IMR-90 (cell line): Measurements from ENCODE around the gene SLC38A3. TPM values are rescaled to one million over a fixed set of nuclear protein-coding genes. Genes with fewer than 3 reads are reported as not detected.
A peak's percentile ranks its signal among the peaks of the same experiment; 100 is the strongest.

Experiments used
- ATAC-seq: fragments of 200-7000 bp; cut with Tn5 transposase; 2 replicates; pipeline ENCODE4 v1.9.1; 2020; ENCODE audit warnings: low read depth, mild to moderate bottlenecking, moderate library complexity
- BruUV-seq: library from RNA; stranded (reverse); fragments of 400-500 nt; replicated peaks from 2 replicates; lab custom pipeline; 2021; lab: Mats Ljungman, UMichigan
- CTCF ChIA-PET: fragments of 300-600 bp; formaldehyde crosslinking; extraction: SDS; loops from one replicate; lab custom pipeline; 2021; ENCODE audit warnings: antibody characterized with exemption; lab: Yijun Ruan, JAX
- POLR2A ChIA-PET: fragments of 300-600 bp; sonication (Branson Sonifier 250); formaldehyde crosslinking; loops from one replicate; lab custom pipeline; 2022; ENCODE audit warnings: antibody characterized with exemption; ENCODE audit not compliant: unreplicated experiment; lab: Charles Lee
- DNase-seq: peaks from one replicate; pipeline ENCODE4 v3.0.0; 2013
- H2AFZ ChIP-seq: replicated peaks from 2 replicates; pipeline ENCODE3; 2013; ENCODE audit warnings: low read length, mild to moderate bottlenecking; ENCODE audit not compliant: poor library complexity
- H2AK5ac ChIP-seq: 2 replicates; pipeline ENCODE4 v1.6.1; 2013; ENCODE audit warnings: low read depth, low read length, inconsistent platforms
- H2AK9ac ChIP-seq: replicated peaks from 2 replicates; pipeline ENCODE3; 2013; ENCODE audit warnings: mild to moderate bottlenecking, low read depth, low read length, moderate library complexity; ENCODE audit not compliant: poor library complexity
- H2BK120ac ChIP-seq: 2 replicates; pipeline ENCODE4 v1.6.1; 2013; ENCODE audit warnings: low read depth, low read length, inconsistent platforms
- H2BK15ac ChIP-seq: 3 replicates; pipeline ENCODE4 v1.6.1; 2013; ENCODE audit warnings: low read depth, low read length, inconsistent platforms
- H2BK20ac ChIP-seq: 2 replicates; pipeline ENCODE4 v1.6.1; 2013; ENCODE audit warnings: low read depth, mild to moderate bottlenecking, inconsistent platforms, low read length, moderate library complexity
- H2BK5ac ChIP-seq: 2 replicates; pipeline ENCODE4 v1.6.1; 2013; ENCODE audit warnings: mild to moderate bottlenecking, low read depth, low read length, inconsistent platforms; ENCODE audit not compliant: poor library complexity, severe bottlenecking
- H3K14ac ChIP-seq: replicated peaks from 2 replicates; pipeline ENCODE4 v1.6.1; 2013; ENCODE audit warnings: low read depth, low read length, inconsistent platforms
- H3K18ac ChIP-seq: 2 replicates; pipeline ENCODE4 v1.6.1; 2013; ENCODE audit warnings: low read depth, low read length, control low read depth
- H3K23ac ChIP-seq: 2 replicates; pipeline ENCODE4 v1.6.1; 2013; ENCODE audit warnings: low read depth, low read length, inconsistent platforms
- H3K27ac ChIP-seq: 2 replicates; pipeline ENCODE4 v1.5.1; 2013; ENCODE audit warnings: mild to moderate bottlenecking, control low read depth, low read length; ENCODE audit not compliant: insufficient read depth
- H3K27me3 ChIP-seq: 2 replicates; pipeline ENCODE4 v1.6.1; 2013; ENCODE audit warnings: low read length; ENCODE audit not compliant: control insufficient read depth, insufficient read depth
- H3K36me3 ChIP-seq: 2 replicates; pipeline ENCODE4 v1.6.1; 2013; ENCODE audit warnings: low read length, mixed read lengths; ENCODE audit not compliant: control insufficient read depth, insufficient read depth
- H3K4ac ChIP-seq: 2 replicates; pipeline ENCODE4 v1.6.1; 2013; ENCODE audit warnings: low read depth, low read length, inconsistent platforms
- H3K4me1 ChIP-seq: 2 replicates; pipeline ENCODE4 v1.6.1; 2013; ENCODE audit warnings: low read length, mixed read lengths; ENCODE audit not compliant: control insufficient read depth, insufficient read depth
- H3K4me2 ChIP-seq: 2 replicates; pipeline ENCODE4 v1.6.1; 2013; ENCODE audit warnings: low read depth, mild to moderate bottlenecking, control low read depth, low read length, moderate library complexity
- H3K4me3 ChIP-seq: 2 replicates; pipeline ENCODE4 v1.5.1; 2013; ENCODE audit warnings: low read depth, mild to moderate bottlenecking, control low read depth, low read length, moderate library complexity; ENCODE audit not compliant: insufficient read depth
- H3K56ac ChIP-seq: 2 replicates; pipeline ENCODE4 v1.6.1; 2013; ENCODE audit warnings: low read length, inconsistent platforms; ENCODE audit not compliant: insufficient read depth; ENCODE audit errors: extremely low read depth
- H3K79me1 ChIP-seq, 2 experiments: 2 replicates each; pipeline ENCODE4 v1.6.1; 2013; ENCODE audit warnings: low read length in 2 of 2, inconsistent platforms in 1 of 2, low read depth in 1 of 2
- H3K9ac ChIP-seq: 2 replicates; pipeline ENCODE4 v1.6.1; 2013; ENCODE audit warnings: low read depth, low read length, control low read depth
- H3K9me1 ChIP-seq: 2 replicates; pipeline ENCODE4 v1.6.1; 2013; ENCODE audit warnings: low read length, inconsistent platforms; ENCODE audit not compliant: insufficient read depth
- H3K9me3 ChIP-seq: 2 replicates; pipeline ENCODE4 v1.6.1; 2013; ENCODE audit warnings: low read length; ENCODE audit not compliant: control insufficient read depth, insufficient read depth
- H4K20me1 ChIP-seq: 2 replicates; pipeline ENCODE4 v1.6.1; 2013; ENCODE audit warnings: low read length, inconsistent platforms; ENCODE audit not compliant: insufficient read depth
- H4K5ac ChIP-seq: 2 replicates; pipeline ENCODE4 v1.6.1; 2013; ENCODE audit warnings: mild to moderate bottlenecking, low read depth, low read length, control low read depth
- H4K8ac ChIP-seq, 2 experiments: 2 replicates each; pipeline ENCODE4 v1.6.1; 2013; ENCODE audit warnings: low read depth in 2 of 2, low read length in 2 of 2, control low read depth in 1 of 2, inconsistent platforms in 1 of 2
- H4K91ac ChIP-seq: 2 replicates; pipeline ENCODE4 v1.6.1; 2013; ENCODE audit warnings: low read depth, low read length, inconsistent platforms; ENCODE audit not compliant: insufficient read depth
- BHLHE40 ChIP-seq: fragments of 150-350 bp; IDR thresholded peaks from 2 replicates; pipeline ENCODE4 v1.6.1; 2016; ENCODE audit warnings: mild to moderate bottlenecking, low read depth, low read length
- CEBPB ChIP-seq: IDR thresholded peaks from 2 replicates; pipeline ENCODE4 v1.6.1; 2012; ENCODE audit warnings: low read depth, low read length, improper control_type of control experiment
- CHD1 ChIP-seq: IDR thresholded peaks from 2 replicates; pipeline ENCODE4 v1.6.1; 2012; ENCODE audit warnings: low read depth, low read length, improper control_type of control experiment
- CTCF ChIP-seq: conservative IDR thresholded peaks from 2 replicates; pipeline ENCODE4 v1.5.1; 2012; ENCODE audit warnings: mild to moderate bottlenecking, low read depth, low read length, improper control_type of control experiment
- ELK1 ChIP-seq: fragments of 150-350 bp; IDR thresholded peaks from 2 replicates; pipeline ENCODE4 v1.6.1; 2016; ENCODE audit warnings: low read depth, mild to moderate bottlenecking, low read length, moderate library complexity, borderline replicate concordance
- FOS ChIP-seq: fragments of 150-350 bp; IDR thresholded peaks from 2 replicates; pipeline ENCODE4 v1.6.1; 2016; ENCODE audit warnings: low read depth, low read length
- MAFK ChIP-seq: IDR thresholded peaks from 2 replicates; pipeline ENCODE4 v1.6.1; 2012; ENCODE audit warnings: low read depth, low read length, improper control_type of control experiment
- MAZ ChIP-seq: IDR thresholded peaks from 2 replicates; pipeline ENCODE4 v1.6.1; 2012; ENCODE audit warnings: low read depth, mild to moderate bottlenecking, low read length, improper control_type of control experiment, moderate library complexity, borderline replicate concordance
- MXI1 ChIP-seq: IDR thresholded peaks from 2 replicates; pipeline ENCODE4 v1.6.1; 2012; ENCODE audit warnings: low read depth, mild to moderate bottlenecking, low read length, moderate library complexity, borderline replicate concordance
- NFE2L2 ChIP-seq: fragments of 150-350 bp; IDR thresholded peaks from 2 replicates; pipeline ENCODE4 v1.6.1; 2016; ENCODE audit warnings: low read depth, mild to moderate bottlenecking, low read length
- POLR2A ChIP-seq: IDR thresholded peaks from 2 replicates; pipeline ENCODE4 v1.6.1; 2012; ENCODE audit warnings: mild to moderate bottlenecking, low read depth, low read length
- RAD21 ChIP-seq: IDR thresholded peaks from 2 replicates; pipeline ENCODE4 v1.6.1; 2012; ENCODE audit warnings: low read length, improper control_type of control experiment
- RCOR1 ChIP-seq: IDR thresholded peaks from 2 replicates; pipeline ENCODE4 v1.6.1; 2012; ENCODE audit warnings: mild to moderate bottlenecking, low read length, improper control_type of control experiment; ENCODE audit not compliant: insufficient replicate concordance
- RFX5 ChIP-seq: IDR thresholded peaks from 2 replicates; pipeline ENCODE4 v1.8.0; 2012; ENCODE audit warnings: low read depth, mild to moderate bottlenecking, low read length, moderate library complexity
- SMC3 ChIP-seq: fragments of 150-350 bp; IDR thresholded peaks from 2 replicates; pipeline ENCODE4 v1.6.1; 2016; ENCODE audit warnings: low read depth, mild to moderate bottlenecking, antibody characterized with exemption, low read length, moderate library complexity
- WGBS, 2 experiments: methylation state at CpG; one replicate each; pipeline versions ENCODE4 v1.1.5 to v1.1.7; 2013; ENCODE audit warnings: missing lambda C conversion rate in 2 of 2; ENCODE audit not compliant: insufficient read length in 1 of 2; ENCODE audit errors: extremely low coverage in 2 of 2; 5-methylcytosine and 5-hydroxymethylcytosine counted together
- dilution Hi-C: fragments of 300-500 bp; cut with HindIII; formaldehyde crosslinking; loops from one replicate; pipeline ENCODE4 v1.14.3; 2018; ENCODE audit warnings: low sequenced_read_pairs; ENCODE audit not compliant: unreplicated experiment
- in situ Hi-C: fragments of 300-500 bp; cut with MboI; formaldehyde crosslinking; loops from 3 replicates; pipeline ENCODE4 v1.14.3; 2019; ENCODE audit warnings: low sequenced_read_pairs, inconsistent platforms, mixed read lengths
- intact Hi-C: fragments of 100-400 bp; cut with micrococcal nuclease; formaldehyde crosslinking; loops from 2 replicates; pipeline ENCODE4 v1.10.0; 2022
- polyA plus RNA-seq, 3 experiments: library from polyadenylated mRNA; depleted of rRNA; stranded (reverse); fragments of >200 nt; gene quantifications; 2 replicates each; pipeline ENCODE4 v1.2.3, GENCODE V29; 2012; ENCODE audit warnings: low replicate concordance in 1 of 3
- total RNA-seq: library from RNA; depleted of rRNA; stranded (reverse); fragments of >200 nt; gene quantifications from 2 replicates; pipeline ENCODE4 v1.2.3, GENCODE V29; 2012

The SLC38A3 gene
- total and polyA plus RNA-seq, 2 of the 4 experiments (the other 2 are of a cell fraction), result 0.12 to 0.36 TPM

DNA sequence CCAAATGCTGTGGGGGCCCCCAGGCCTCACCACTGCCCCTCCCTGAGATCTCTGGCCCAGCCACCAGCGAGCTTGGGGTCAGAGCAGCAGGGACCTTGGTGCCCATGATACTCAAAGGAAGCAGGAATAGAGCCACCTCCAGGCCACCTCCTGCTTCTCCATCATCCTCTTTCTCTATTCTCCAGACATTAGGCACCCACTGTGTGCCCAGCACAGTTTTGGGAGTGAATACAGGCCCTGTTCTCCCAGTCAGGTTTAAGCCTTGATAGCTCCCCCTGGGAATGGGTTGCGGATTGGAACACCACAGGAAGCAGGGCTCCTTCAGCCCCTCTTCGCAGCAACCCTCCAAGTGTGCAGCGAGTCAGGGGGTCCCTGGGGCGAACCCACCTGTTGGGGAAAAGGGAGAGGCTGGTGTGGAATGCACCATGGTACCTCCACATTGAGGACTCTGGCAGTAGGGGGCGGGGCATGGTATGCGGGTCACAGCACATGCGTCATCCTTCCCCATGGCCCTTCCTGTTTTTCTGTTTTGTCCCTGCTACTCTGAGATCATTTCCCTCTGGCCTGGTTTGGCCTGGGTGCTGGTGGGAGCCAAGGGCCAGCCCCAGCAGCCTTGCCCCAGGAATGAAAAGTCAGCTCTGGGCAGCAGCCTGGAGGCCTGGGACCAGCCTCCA is 49.6 kb downstream of the SLC38A3 start (continued):
- no peak for TF ChIP-seq MAZ

- no peak overlapping the region for H4K5ac ChIP-seq
- dilution Hi-C loops (no loop called here), intact Hi-C loops (no loop called here), in situ Hi-C loops (no loop called here)
- H3K9ac ChIP-seq, result no peak overlapping the region
- H2AFZ ChIP-seq, result no peak overlapping the region
- no peaks in the 10 kb centered on the region for H3K9me3 ChIP-seq
- peak overlapping the region; percentile 21 for H2BK5ac ChIP-seq
- no peak overlapping the region for H3K14ac ChIP-seq
- H3K18ac ChIP-seq, result no peak overlapping the region
- H3K27me3 ChIP-seq, result no peaks in the 10 kb centered on the region
- peaks cover 58% of the 10 kb centered on the region for H4K20me1 ChIP-seq
- peaks cover 17% of the 10 kb centered on the region for H3K4me1 ChIP-seq
- H4K91ac ChIP-seq, result no peak overlapping the region
- H3K27ac ChIP-seq, result no peak overlapping the region
- no peak overlapping the region for H2AK9ac ChIP-seq
- H2BK120ac ChIP-seq, result no peak overlapping the region
- H2BK20ac ChIP-seq, result no peak overlapping the region
- peaks cover 14% of the 10 kb centered on the region for H3K9me1 ChIP-seq
- H3K4ac ChIP-seq, result 0 out of 2 replicates have a peak overlapping the region, but pooled peaks have one; percentile 42
- H3K56ac ChIP-seq, result no peak overlapping the region
- DNase-seq, result no peak
- H4K8ac ChIP-seq, result no peak overlapping the region
- H3K4me3 ChIP-seq, result no peak overlapping the region
- ChIA-PET CTCF (no interaction called here), POLR2A (no interaction called here)
- H3K36me3 ChIP-seq, result peaks cover 58% of the 10 kb centered on the region
- no peak for ATAC-seq
- no peak overlapping the region for H3K4me2 ChIP-seq
- no peak overlapping the region for H2AK5ac ChIP-seq
- no peak overlapping the region for H3K23ac ChIP-seq
- H3K79me1 ChIP-seq, result peaks cover 18 to 77% of the 10 kb centered on the region in 2 experiments
- WGBS, 2 experiments, result 89% methylated on average over 3 of the region's 9 CpGs; no CpG with 5 or more reads in 1 of the 2 experiments
- BruUV-seq, result no TSS peak
- no peak overlapping the region for H2BK15ac ChIP-seq
- TF ChIP-seq MAZ, result no peak
- TF ChIP-seq BHLHE40, result no peak
- TF ChIP-seq SMC3, result no peak
- no peak for TF ChIP-seq FOS
- TF ChIP-seq RAD21, result no peak
- TF ChIP-seq CTCF, result no peak
- TF ChIP-seq NFE2L2, result no peak
- TF ChIP-seq POLR2A, result no peak
- TF ChIP-seq CEBPB, result no peak
- TF ChIP-seq ELK1, result no peak
- no peak for TF ChIP-seq CHD1
- TF ChIP-seq RCOR1, result no peak
- no peak for TF ChIP-seq MAFK
- no peak for TF ChIP-seq MXI1
- no peak for TF ChIP-seq RFX5
These were observed 50.2 kb downstream of the SLC38A3 start for GRCh38 chr3:50255251-50255615.
